Activated T-cell treated with anti-CD3 and anti-CD28 coated beads, Interleukin-2, amount 50 U/mL, for 24 hours (primary cell): ENCODE data around the gene SPRY4.
"Not testable (repeated sequence)": the region's sequence is repeated elsewhere in the genome, so short reads cannot be mapped to it uniquely, and the experiment has no call there.

Experiments used
- DNase-seq: peaks from one replicate; pipeline ENCODE4 v3.0.0-alpha.2; 2020
- H3K27ac Mint-ChIP-seq: 2 replicates; pipeline ENCODE4 v1.8.0; 2020; ENCODE audit warnings: mild to moderate bottlenecking, mixed read lengths
- H3K27me3 Mint-ChIP-seq: 2 replicates; pipeline ENCODE4 v1.8.0; 2020; ENCODE audit warnings: mixed read lengths
- H3K36me3 Mint-ChIP-seq: 2 replicates; pipeline ENCODE4 v1.8.0; 2020; ENCODE audit warnings: low read depth, mixed read lengths
- H3K4me1 Mint-ChIP-seq: 2 replicates; pipeline ENCODE4 v1.8.0; 2020; ENCODE audit warnings: low read depth, mixed read lengths
- H3K4me3 Mint-ChIP-seq: 2 replicates; pipeline ENCODE4 v1.8.0; 2020; ENCODE audit warnings: mild to moderate bottlenecking, moderate library complexity, mixed read lengths
- H3K9me3 Mint-ChIP-seq: 2 replicates; pipeline ENCODE4 v1.8.0; 2020; ENCODE audit warnings: mixed read lengths

The SPRY4 gene

GRCh38 chr5:142297786-142298185, 27.0 kb downstream of the SPRY4 start:
- H3K4me1 Mint-ChIP-seq, H3K4me3 Mint-ChIP-seq, H3K27ac Mint-ChIP-seq, H3K27me3 Mint-ChIP-seq, H3K9me3 Mint-ChIP-seq, DNase-seq, H3K36me3 Mint-ChIP-seq: not testable (repeated sequence)

DNA sequence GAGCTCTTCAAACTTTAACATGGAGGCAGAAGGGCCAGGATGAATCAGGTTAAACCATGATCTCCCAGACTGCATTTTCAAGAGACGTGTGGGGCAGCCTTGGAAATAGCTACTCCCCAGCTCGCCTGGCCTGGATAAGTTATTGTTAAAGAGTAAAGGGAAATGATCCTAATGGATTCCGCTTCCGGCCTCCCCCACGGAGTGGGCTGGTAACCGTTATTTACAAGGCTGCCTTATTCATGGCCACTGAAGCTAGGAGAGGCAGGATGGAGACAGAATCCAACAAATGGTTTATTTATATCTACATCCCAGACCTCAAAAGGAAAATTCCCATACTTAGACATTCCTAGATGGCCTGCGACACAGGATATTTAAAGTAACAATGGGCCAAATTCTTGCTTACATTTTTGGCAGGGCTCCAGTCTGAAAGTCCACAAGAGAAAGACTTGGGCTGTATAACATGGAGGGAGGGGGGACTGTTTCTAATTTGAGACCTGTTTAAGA, 27.9 kb downstream of the SPRY4 start:
- Mint-ChIP-seq H3K27me3 (no peaks in the 10 kb centered on the region), H3K4me3 (no peak overlapping the region), H3K4me1 (no peaks in the 10 kb centered on the region), H3K9me3 (no peaks in the 10 kb centered on the region), H3K27ac (no peak overlapping the region), H3K36me3 (no peaks in the 10 kb centered on the region)
- DNase-seq = no peak

GRCh38 chr5:142295960-142296860, 28.6 kb downstream of the SPRY4 start:
- no peaks in the 10 kb centered on the region for H3K9me3 Mint-ChIP-seq
- H3K27me3 Mint-ChIP-seq = no peaks in the 10 kb centered on the region
- H3K36me3 Mint-ChIP-seq = no peaks in the 10 kb centered on the region
- DNase-seq = no peak
- no peak overlapping the region for H3K4me3 Mint-ChIP-seq
- no peak overlapping the region for H3K27ac Mint-ChIP-seq
- H3K4me1 Mint-ChIP-seq = no peaks in the 10 kb centered on the region

GRCh38 chr5:142295084-142295758, 29.6 kb downstream of the SPRY4 start:
- Mint-ChIP-seq H3K4me3 (no peak overlapping the region), H3K27me3 (no peaks in the 10 kb centered on the region), H3K4me1 (no peaks in the 10 kb centered on the region), H3K9me3 (no peaks in the 10 kb centered on the region), H3K36me3 (no peaks in the 10 kb centered on the region), H3K27ac (no peak overlapping the region)
- DNase-seq = no peak

DNA sequence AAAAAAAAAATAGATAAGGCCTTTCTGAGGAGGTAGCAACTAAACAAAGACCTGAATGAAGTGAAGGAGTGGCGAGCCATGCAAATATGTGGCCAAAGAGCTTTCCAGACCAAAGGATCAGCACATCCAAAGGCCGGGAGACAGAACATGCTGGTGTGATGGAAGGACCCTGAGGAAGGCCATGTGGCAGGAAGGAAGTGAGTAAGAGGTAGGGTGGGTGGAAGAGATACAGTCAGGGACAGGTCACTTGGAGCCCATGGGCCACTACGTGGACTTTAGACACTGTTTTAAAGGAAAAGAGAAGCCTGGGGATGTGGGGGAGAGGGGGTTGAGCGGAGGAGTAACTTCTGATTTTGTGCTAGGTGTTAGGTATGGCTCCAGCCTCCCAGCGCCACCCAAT, 31.3 kb downstream of the SPRY4 start:
- Mint-ChIP-seq H3K9me3 (no peaks in the 10 kb centered on the region), H3K27ac (no peak overlapping the region), H3K27me3 (no peaks in the 10 kb centered on the region), H3K4me3 (no peak overlapping the region), H3K4me1 (no peaks in the 10 kb centered on the region), H3K36me3 (no peaks in the 10 kb centered on the region)
- DNase-seq = no peak

- H3K27ac Mint-ChIP-seq = no peak overlapping the region
These were observed 32.0 kb downstream of the SPRY4 start for GRCh38 chr5:142292808-142293207.

DNA sequence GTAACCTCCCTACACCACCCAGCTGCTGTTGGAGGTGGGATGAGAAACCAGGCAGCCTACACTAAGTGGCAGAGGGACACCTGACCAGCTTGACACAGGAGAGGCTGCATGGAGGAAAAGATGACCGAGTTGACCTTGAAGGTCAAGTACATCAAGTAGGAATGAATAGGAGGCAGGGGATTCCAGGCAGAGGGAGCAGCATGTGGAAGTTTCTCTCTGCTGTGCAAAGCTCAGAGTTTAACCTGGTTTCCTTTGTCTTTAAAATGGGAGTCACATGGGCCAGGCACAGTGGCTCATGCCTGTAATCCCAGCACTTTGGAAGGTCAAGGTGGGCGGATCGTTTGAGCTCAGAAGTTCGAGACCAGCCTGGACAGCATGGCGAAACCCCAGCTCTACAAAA, 32.6 kb downstream of the SPRY4 start:
- no peak overlapping the region for H3K27ac Mint-ChIP-seq
- no peak for DNase-seq
- no peak overlapping the region for H3K4me3 Mint-ChIP-seq
- peaks cover 6% of the 10 kb centered on the region for H3K4me1 Mint-ChIP-seq
- no peaks in the 10 kb centered on the region for H3K27me3 Mint-ChIP-seq
- H3K36me3 Mint-ChIP-seq = no peaks in the 10 kb centered on the region
- H3K9me3 Mint-ChIP-seq = no peaks in the 10 kb centered on the region

More at GRCh38 chr5:142292808-142293207, 32.0 kb downstream of the SPRY4 start:
- DNase-seq = no peak
- peaks cover under 1% of the 10 kb centered on the region for H3K4me1 Mint-ChIP-seq
- H3K4me3 Mint-ChIP-seq = no peak overlapping the region
- H3K9me3 Mint-ChIP-seq = no peaks in the 10 kb centered on the region
- H3K36me3 Mint-ChIP-seq = no peaks in the 10 kb centered on the region
- no peaks in the 10 kb centered on the region for H3K27me3 Mint-ChIP-seq

DNA sequence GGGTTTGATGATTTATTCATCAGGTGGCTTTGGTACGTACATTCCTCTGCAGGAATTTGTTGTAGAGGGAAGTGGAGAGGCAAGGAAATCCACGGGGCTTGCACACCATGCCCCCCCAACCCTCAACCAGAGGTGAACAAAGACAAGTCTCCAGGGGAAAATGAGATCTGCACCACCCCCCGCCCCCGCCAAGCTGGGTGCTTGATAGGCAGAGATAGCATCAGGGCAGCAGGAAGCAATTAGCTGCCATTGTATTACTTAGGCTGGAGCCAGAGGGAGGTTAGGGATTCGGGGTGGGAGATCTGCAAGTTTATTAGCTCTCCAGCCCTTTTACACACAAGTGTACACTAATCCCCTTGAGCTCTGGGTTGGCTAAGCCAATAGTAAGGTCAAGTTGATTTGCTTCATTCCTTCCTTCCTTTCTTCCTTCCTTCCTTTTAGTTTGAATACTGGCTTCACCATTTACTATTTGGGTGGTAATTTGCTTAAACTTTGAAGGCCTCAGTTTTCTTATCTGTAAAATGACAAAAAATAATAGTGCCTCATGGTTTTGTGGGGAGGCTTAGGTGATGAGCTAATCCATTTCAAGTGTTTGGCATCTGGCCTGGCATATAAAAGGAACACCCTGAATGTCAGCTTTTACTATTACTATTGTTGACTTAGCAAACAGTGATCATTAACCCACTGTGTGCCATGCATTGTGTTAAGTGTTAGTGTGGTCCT, 34.1 kb downstream of the SPRY4 start:
- Mint-ChIP-seq H3K27ac (no peak overlapping the region), H3K4me3 (no peak overlapping the region), H3K9me3 (no peaks in the 10 kb centered on the region), H3K27me3 (no peaks in the 10 kb centered on the region), H3K4me1 (peaks cover 7% of the 10 kb centered on the region), H3K36me3 (no peaks in the 10 kb centered on the region)
- no peak for DNase-seq

DNA sequence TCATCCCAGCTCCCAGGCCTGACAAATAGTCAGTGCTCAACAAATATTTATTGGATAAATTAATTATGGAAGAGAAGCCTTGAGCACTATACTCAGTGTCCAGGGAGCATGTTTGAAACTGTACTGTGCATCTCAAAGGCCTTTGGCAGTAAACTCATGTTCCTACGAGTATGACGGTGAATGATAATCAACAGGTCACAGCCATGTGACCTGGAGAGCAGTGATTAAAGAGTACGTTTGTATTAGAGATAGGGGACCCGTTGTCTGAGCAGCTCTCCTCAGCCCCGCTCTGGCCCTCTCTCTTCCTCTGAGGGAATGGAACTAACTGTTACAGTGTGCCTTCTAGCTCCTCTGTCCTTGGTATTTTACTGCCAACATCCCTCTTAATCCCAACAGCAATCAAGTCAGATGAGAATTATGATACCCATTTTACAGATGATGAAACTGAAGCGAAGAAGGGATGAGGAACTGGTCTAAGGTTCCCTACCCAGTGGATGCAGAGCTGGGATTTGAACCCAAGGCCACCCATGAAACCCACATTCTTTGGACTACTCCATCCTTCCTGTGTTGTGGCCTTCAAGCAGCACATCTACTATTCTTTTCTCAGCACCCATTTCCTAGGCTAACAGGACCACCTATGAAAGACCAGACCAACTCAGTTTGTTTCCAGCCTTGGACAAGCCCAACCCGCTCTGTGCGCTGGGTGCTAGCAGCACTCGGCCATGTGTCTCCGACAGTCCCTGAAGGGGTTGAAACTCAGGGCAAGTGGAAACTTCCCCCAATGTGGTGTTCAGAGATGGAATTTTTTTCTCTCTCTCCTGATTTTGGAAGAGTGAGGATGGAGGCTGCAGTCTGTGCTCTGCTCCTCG, 34.9 kb downstream of the SPRY4 start:
- Mint-ChIP-seq H3K4me1 (peaks cover 7% of the 10 kb centered on the region), H3K36me3 (no peaks in the 10 kb centered on the region), H3K9me3 (no peaks in the 10 kb centered on the region), H3K27me3 (no peaks in the 10 kb centered on the region), H3K27ac (no peak overlapping the region), H3K4me3 (no peak overlapping the region)
- no peak for DNase-seq

GRCh38 chr5:142287973-142288313, 36.9 kb downstream of the SPRY4 start:
- H3K4me3 Mint-ChIP-seq = no peak overlapping the region
- H3K4me1 Mint-ChIP-seq = peaks cover 7% of the 10 kb centered on the region
- no peak overlapping the region for H3K27ac Mint-ChIP-seq
- H3K36me3 Mint-ChIP-seq = no peaks in the 10 kb centered on the region
- no peaks in the 10 kb centered on the region for H3K9me3 Mint-ChIP-seq
- no peaks in the 10 kb centered on the region for H3K27me3 Mint-ChIP-seq
- DNase-seq = no peak

DNA sequence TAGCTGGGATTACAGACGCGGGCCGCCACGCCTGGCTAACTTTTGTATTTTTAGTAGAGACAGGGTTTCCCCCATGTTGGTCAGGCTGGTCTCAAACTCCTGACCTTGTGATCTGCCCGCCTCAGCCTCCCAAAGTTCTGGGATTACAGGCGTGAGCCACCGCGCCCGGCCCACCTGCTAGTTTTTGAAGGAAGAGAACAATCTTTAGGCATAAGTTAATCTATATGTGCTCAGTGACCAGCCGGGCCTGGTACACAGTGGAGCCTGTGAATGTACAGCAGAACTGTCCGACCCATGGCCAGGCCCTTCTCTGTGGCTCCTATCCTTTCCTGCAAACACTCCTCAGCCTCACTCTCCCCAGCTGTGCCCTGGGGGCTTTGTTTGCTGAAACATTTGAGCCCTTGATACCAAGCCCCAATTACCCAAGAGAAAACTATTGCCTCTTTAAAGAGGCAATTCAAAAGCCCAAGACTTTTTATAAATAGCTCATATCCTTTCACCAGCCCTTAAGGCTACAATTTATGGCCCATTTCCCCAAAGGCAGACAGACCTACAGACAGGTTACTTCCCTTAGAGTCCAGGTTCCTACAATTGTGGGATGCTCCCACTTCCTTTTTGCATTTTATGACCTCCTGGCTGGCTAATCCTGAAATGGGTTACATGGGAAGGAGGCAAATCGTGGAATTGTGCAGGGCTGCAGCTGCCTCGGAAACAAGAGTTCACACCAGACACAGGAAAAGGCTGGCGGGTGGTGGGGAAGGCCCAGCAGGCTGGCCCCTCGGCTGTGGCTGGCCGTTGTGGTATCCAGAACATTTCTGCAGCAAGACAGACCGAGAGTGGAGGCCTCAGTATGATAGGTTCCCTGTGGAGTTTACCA, 37.5 kb downstream of the SPRY4 start:
- Mint-ChIP-seq H3K27ac (no peak overlapping the region), H3K36me3 (no peaks in the 10 kb centered on the region), H3K4me1 (peaks cover 7% of the 10 kb centered on the region), H3K4me3 (no peak overlapping the region), H3K9me3 (no peaks in the 10 kb centered on the region), H3K27me3 (no peaks in the 10 kb centered on the region)
- DNase-seq = no peak

- Mint-ChIP-seq H3K36me3 (no peaks in the 10 kb centered on the region), H3K4me3 (no peak overlapping the region), H3K9me3 (no peaks in the 10 kb centered on the region), H3K4me1 (peaks cover 7% of the 10 kb centered on the region), H3K27me3 (no peaks in the 10 kb centered on the region), H3K27ac (no peak overlapping the region)
- no peak for DNase-seq
These were observed 38.7 kb downstream of the SPRY4 start for GRCh38 chr5:142286111-142286510.

- DNase-seq = no peak
- Mint-ChIP-seq H3K9me3 (no peaks in the 10 kb centered on the region), H3K36me3 (no peaks in the 10 kb centered on the region), H3K27ac (no peak overlapping the region), H3K4me1 (peaks cover 7% of the 10 kb centered on the region), H3K27me3 (no peaks in the 10 kb centered on the region), H3K4me3 (no peak overlapping the region)
These were observed 41.5 kb downstream of the SPRY4 start for GRCh38 chr5:142283304-142283703.
